HepG2 (cell line): ENCODE results near the gene CECR2. TPM values are rescaled to one million over a fixed set of nuclear protein-coding genes. Genes with fewer than 3 reads are reported as not detected.

Experiments
- ATAC-seq: fragments of 200-7000 bp; cut with Tn5 transposase; 3 replicates; pipeline ENCODE4 v1.9.1; 2020; ENCODE audit warnings: mild to moderate bottlenecking, moderate library complexity
- BruUV-seq: library from RNA; stranded (reverse); fragments of 400-500 nt; replicated peaks from 2 replicates; lab custom pipeline; 2021; lab: Mats Ljungman, UMichigan
- CTCF ChIA-PET: fragments of 300-600 bp; formaldehyde crosslinking; extraction: SDS; loops from one replicate; lab custom pipeline; 2021; ENCODE audit warnings: low total read pairs, inconsistent platforms, low intra/inter-chr PET ratio; lab: Yijun Ruan, JAX
- POLR2A ChIA-PET: fragments of 350-600 bp; sonication (Branson Sonifier 250); formaldehyde crosslinking; loops from one replicate; lab custom pipeline; 2020; ENCODE audit warnings: antibody characterized with exemption, inconsistent platforms; lab: Yijun Ruan, JAX
- DNase-seq: peaks from one replicate; pipeline ENCODE4 v3.0.0-alpha.2; 2015; ENCODE audit warnings: low spot score
- FAIRE-seq: peaks from 3 replicates; lab custom pipeline; 2011; peaks lifted over from hg19 to GRCh38; lab: Jason Lieb, UNC
- H2AFZ ChIP-seq: one replicate; pipeline ENCODE4 v1.6.1; 2011; ENCODE audit warnings: low read length, inconsistent platforms
- H3K27ac ChIP-seq: fragments of 300-600 bp; 3 replicates; pipeline ENCODE4 v1.8.0; 2011; ENCODE audit warnings: mixed run types, mild to moderate bottlenecking, mixed read lengths, low read length, inconsistent platforms; ENCODE audit not compliant: insufficient read depth; ENCODE audit errors: extremely low read length
- H3K27me3 ChIP-seq, 2 experiments: fragments of 200-600 bp in 1 of 2; 2 replicates in 1 of 2; 3 replicates in 1 of 2; pipeline versions ENCODE4 v1.6.0 to v1.8.0; 2011; ENCODE audit warnings: low read length in 2 of 2, mild to moderate bottlenecking in 2 of 2, moderate library complexity in 2 of 2, inconsistent platforms in 1 of 2; ENCODE audit not compliant: insufficient read depth in 2 of 2, control insufficient read depth in 1 of 2
- H3K36me3 ChIP-seq, 2 experiments: fragments of 200-600 bp in 1 of 2; replicated peaks in 1 of 2; 2 replicates in 1 of 2; 3 replicates in 1 of 2; pipeline versions ENCODE4 v1.5.1 to v1.8.0; 2011; ENCODE audit warnings: low read length in 2 of 2, inconsistent platforms in 1 of 2; ENCODE audit not compliant: insufficient read depth in 2 of 2, control insufficient read depth in 1 of 2
- H3K4me1 ChIP-seq: 2 replicates; pipeline ENCODE4 v1.5.1; 2012; ENCODE audit warnings: low read length, inconsistent platforms; ENCODE audit not compliant: insufficient read depth
- H3K4me2 ChIP-seq: 2 replicates; pipeline ENCODE4 v1.6.0; 2011; ENCODE audit warnings: low read depth, low read length, inconsistent platforms
- H3K4me3 ChIP-seq, 3 experiments: fragments of 200-600 bp in 1 of 3; sonication (generic), shearing (Covaris generic) in 1 of 3; replicated peaks in 1 of 3; 2 replicates each; pipeline ENCODE4 v1.5.1; 2011 to 2016; ENCODE audit warnings: low read length in 3 of 3, inconsistent platforms in 2 of 3, low read depth in 2 of 3, mild to moderate bottlenecking in 2 of 3, control low read depth in 1 of 3, mixed read lengths in 1 of 3; ENCODE audit not compliant: insufficient read depth in 1 of 3
- H3K79me2 ChIP-seq: one replicate; pipeline ENCODE4 v1.6.1; 2011; ENCODE audit warnings: low read length, inconsistent platforms; ENCODE audit not compliant: insufficient read depth
- H3K9ac ChIP-seq: 2 replicates; pipeline ENCODE4 v1.6.0; 2011; ENCODE audit warnings: mild to moderate bottlenecking, low read depth, low read length, inconsistent platforms; ENCODE audit not compliant: insufficient read depth
- H3K9me3 ChIP-seq: 2 replicates; pipeline ENCODE4 v1.5.1; 2012; ENCODE audit warnings: mild to moderate bottlenecking, low read length
- H4K20me1 ChIP-seq: 2 replicates; pipeline ENCODE4 v1.6.0; 2011; ENCODE audit warnings: inconsistent platforms, mild to moderate bottlenecking, low read length, moderate library complexity; ENCODE audit not compliant: insufficient read depth
- AKAP8 ChIP-seq: sonication (generic); formaldehyde crosslinking; IDR thresholded peaks from 2 replicates; pipeline ENCODE4 v1.5.1; 2020; ENCODE audit warnings: mild to moderate bottlenecking, missing genetic modification reagents
- CENPT ChIP-seq: sonication (generic); formaldehyde crosslinking; IDR thresholded peaks from 2 replicates; pipeline ENCODE4 v1.8.0; 2022; ENCODE audit warnings: low read depth, mild to moderate bottlenecking, moderate library complexity, missing genetic modification reagents
- MBD4 ChIP-seq: IDR thresholded peaks from 2 replicates; pipeline ENCODE4 v1.6.1; 2012; ENCODE audit warnings: low read length, inconsistent platforms, borderline replicate concordance
- RAD51 ChIP-seq: fragments of 450-650 bp; IDR thresholded peaks from 2 replicates; pipeline ENCODE4 v1.6.1; 2016; ENCODE audit warnings: borderline replicate concordance
- WGBS: methylation state at CpG from one replicate; pipeline ENCODE4 v1.1.6; 2017; ENCODE audit warnings: low lambda C conversion rate; 5-methylcytosine and 5-hydroxymethylcytosine counted together
- in situ Hi-C: cut with HindIII; loops from 2 replicates; pipeline ENCODE4 v1.10.0; 2017; ENCODE audit warnings: low pct_unique_long_range_greater_than_20kb; ENCODE audit not compliant: extremely low pct_ligation_motif_present
- intact Hi-C: fragments of 100-400 bp; cut with micrococcal nuclease; formaldehyde crosslinking; loops from one replicate; pipeline ENCODE4 v1.10.0; 2022; ENCODE audit not compliant: unreplicated experiment
- polyA plus RNA-seq, 8 experiments: library from polyadenylated mRNA; depleted of rRNA in 3 of 8; stranded (reverse) in 7 of 8; unstranded in 1 of 8; fragments of >200 nt; fragmentation: Illumina TruSeq in 4 of 8; extraction: Trizol in 4 of 8; gene quantifications; 2 replicates each; pipeline versions ENCODE4 v1.2.1 to v1.2.3, GENCODE V29; 2011 to 2016; ENCODE audit warnings: low read depth in 4 of 8, missing spikeins in 1 of 8, mixed read lengths in 1 of 8; ENCODE audit not compliant: insufficient read depth in 1 of 8
- total RNA-seq, 5 experiments: library from RNA; depleted of rRNA; stranded (reverse); fragments of >200 nt; fragmentation: Illumina TruSeq; extraction: Trizol; gene quantifications; 2 replicates each; pipeline ENCODE4 v1.2.3, GENCODE V29; 2016; ENCODE audit warnings: low read depth in 1 of 5
- TF ChIP-seq, protein P1 (sequence below), 2 experiments: sonication (generic) in 1 of 2; formaldehyde crosslinking in 1 of 2; IDR thresholded peaks; 2 replicates each; pipeline versions ENCODE4 v1.5.1 to v1.6.1; 2011 to 2020; ENCODE audit warnings: borderline replicate concordance in 1 of 2, low read depth in 1 of 2, low read length in 1 of 2, mild to moderate bottlenecking in 1 of 2, missing genetic modification reagents in 1 of 2, moderate library complexity in 1 of 2
- TF ChIP-seq, protein P2 (sequence below): IDR thresholded peaks from 2 replicates; pipeline ENCODE4 v1.6.1; 2016; ENCODE audit warnings: missing biosample characterization, missing genetic modification reagents, low read depth

Gene CECR2
- total and polyA plus RNA-seq, 2 of the 13 experiments (the other 11 are each of a cell fraction or from before 2014, with no cell fraction given): not detected

DNA sequence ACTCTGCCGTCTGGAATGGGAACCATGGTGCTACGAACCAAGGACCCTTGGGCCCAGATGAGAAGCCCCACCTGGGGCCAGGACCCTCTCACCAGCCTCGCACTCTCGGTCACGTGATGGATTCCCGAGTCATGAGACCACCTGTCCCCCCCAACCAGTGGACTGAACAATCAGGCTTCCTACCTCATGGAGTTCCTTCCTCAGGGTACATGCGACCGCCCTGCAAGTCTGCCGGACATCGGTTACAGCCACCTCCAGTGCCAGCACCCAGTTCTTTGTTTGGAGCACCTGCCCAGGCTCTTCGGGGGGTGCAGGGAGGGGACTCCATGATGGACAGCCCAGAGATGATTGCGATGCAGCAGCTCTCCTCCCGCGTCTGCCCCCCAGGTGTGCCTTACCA is 173.2 kb downstream of the CECR2 start:
- TF ChIP-seq MBD4 (no peak), CENPT (no peak), AKAP8 (CRISPR knock-in tag) (no peak), RAD51 (peak; percentile 69; the same call in 1 of the 2 replicates)
- TF ChIP-seq, protein P1, sequence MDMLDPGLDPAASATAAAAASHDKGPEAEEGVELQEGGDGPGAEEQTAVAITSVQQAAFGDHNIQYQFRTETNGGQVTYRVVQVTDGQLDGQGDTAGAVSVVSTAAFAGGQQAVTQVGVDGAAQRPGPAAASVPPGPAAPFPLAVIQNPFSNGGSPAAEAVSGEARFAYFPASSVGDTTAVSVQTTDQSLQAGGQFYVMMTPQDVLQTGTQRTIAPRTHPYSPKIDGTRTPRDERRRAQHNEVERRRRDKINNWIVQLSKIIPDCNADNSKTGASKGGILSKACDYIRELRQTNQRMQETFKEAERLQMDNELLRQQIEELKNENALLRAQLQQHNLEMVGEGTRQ (IDR thresholded peaks at IDR 0.05; ENCODE audit: low read depth, low read length): peak; percentile 34; the same call in 1 of the 2 replicates
- TF ChIP-seq, protein P1 (CRISPR knock-in tag; IDR thresholded peaks at IDR 0.05; ENCODE audit: borderline replicate concordance): no peak
- TF ChIP-seq, protein P2, sequence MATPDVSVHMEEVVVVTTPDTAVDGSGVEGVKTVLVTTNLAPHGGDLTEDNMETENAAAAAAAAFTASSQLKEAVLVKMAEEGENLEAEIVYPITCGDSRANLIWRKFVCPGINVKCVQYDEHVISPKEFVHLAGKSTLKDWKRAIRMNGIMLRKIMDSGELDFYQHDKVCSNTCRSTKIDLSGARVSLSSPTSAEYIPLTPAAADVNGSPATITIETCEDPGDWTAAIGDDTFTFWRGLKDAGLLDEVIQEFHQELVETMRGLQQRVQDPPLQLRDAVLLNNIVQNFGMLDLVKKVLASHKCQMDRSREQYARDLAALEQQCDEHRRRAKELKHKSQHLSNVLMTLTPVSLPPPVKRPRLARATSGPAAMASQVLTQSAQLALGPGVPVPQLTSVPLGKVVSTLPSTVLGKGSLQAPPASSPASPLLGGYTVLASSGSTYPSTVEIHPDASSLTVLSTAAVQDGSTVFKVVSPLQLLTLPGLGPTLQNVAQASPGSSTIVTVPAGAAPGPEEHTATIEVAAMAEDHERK (CRISPR knock-in tag): no peak
- TF ChIP-seq, all 625 proteins: peak for 2
- H3K9ac ChIP-seq: no peak overlapping the region
- no peaks in the 10 kb centered on the region for H3K79me2 ChIP-seq
- FAIRE-seq (no peak), ATAC-seq (no peak), DNase-seq (no peak)
- ChIA-PET POLR2A (no interaction called here), CTCF (no interaction called here)
- H3K4me2 ChIP-seq: no peak overlapping the region
- H3K27ac ChIP-seq: no peak overlapping the region
- intact Hi-C loops: no loop called here
- no peak overlapping the region for H2AFZ ChIP-seq
- H3K9me3 ChIP-seq: no peaks in the 10 kb centered on the region
- 93% methylated on average over 3 of the region's 14 CpGs for WGBS
- no peak overlapping the region for H3K4me3 ChIP-seq
- BruUV-seq: no TSS peak
- no peaks in the 10 kb centered on the region for H3K36me3 ChIP-seq
- H3K4me1 ChIP-seq: no peaks in the 10 kb centered on the region
- no peaks in the 10 kb centered on the region for H4K20me1 ChIP-seq
- peaks cover 0 to under 1% of the 10 kb centered on the region in 2 experiments; a peak in 2 of 5 replicates for H3K27me3 ChIP-seq
- in situ Hi-C loops: no loop called here
